GM12878 (cell line): ENCODE data around the gene ZGLP1. TPM values are rescaled to one million over a fixed set of nuclear protein-coding genes. Genes with fewer than 3 reads are reported as not detected.

Source experiments
- BCL3 ChIP-seq: IDR thresholded peaks from 2 replicates; pipeline ENCODE4 v1.6.1; 2011; ENCODE audit warnings: borderline replicate concordance, low read depth, mild to moderate bottlenecking, moderate library complexity, low read length; ENCODE audit not compliant: insufficient read depth, poor library complexity, severe bottlenecking
- CBFB ChIP-seq: IDR thresholded peaks from 2 replicates; pipeline ENCODE4 v1.6.1; 2016; ENCODE audit warnings: antibody characterized with exemption, low read depth
- CTCF ChIP-seq, 3 experiments: IDR thresholded peaks in 2 of 3; conservative IDR thresholded peaks in 1 of 3; 2 replicates each; pipeline ENCODE4 v1.5.1; 2011; ENCODE audit warnings: low read depth in 3 of 3, low read length in 3 of 3, mild to moderate bottlenecking in 3 of 3, control low read depth in 2 of 3, moderate library complexity in 2 of 3, inconsistent platforms in 1 of 3, mixed read lengths in 1 of 3; ENCODE audit not compliant: control insufficient read depth in 2 of 3, insufficient read depth in 1 of 3; ENCODE audit errors: extremely low read depth in 1 of 3
- EGR1 ChIP-seq, 2 experiments: IDR thresholded peaks; 1 replicate in 1 of 2; 2 replicates in 1 of 2; pipeline ENCODE4 v1.6.1; 2011 to 2012; ENCODE audit warnings: low read depth in 2 of 2, low read length in 2 of 2, borderline replicate concordance in 1 of 2, mild to moderate bottlenecking in 1 of 2, moderate library complexity in 1 of 2
- MXI1 ChIP-seq: fragments of 150-350 bp; IDR thresholded peaks from 2 replicates; pipeline ENCODE4 v1.6.1; 2011; ENCODE audit warnings: low read depth, mild to moderate bottlenecking, inconsistent platforms, low read length, improper control_type of control experiment
- NFYA ChIP-seq: IDR thresholded peaks from 2 replicates; pipeline ENCODE4 v1.6.1; 2011; ENCODE audit warnings: low read depth, mild to moderate bottlenecking, low read length, improper control_type of control experiment, borderline replicate concordance
- NR2C1 ChIP-seq: fragments of 450-650 bp; IDR thresholded peaks from 2 replicates; pipeline ENCODE4 v1.6.1; 2017; ENCODE audit warnings: antibody characterized with exemption, mild to moderate bottlenecking, moderate library complexity
- NR2C2 ChIP-seq: IDR thresholded peaks from 2 replicates; pipeline ENCODE4 v1.6.1; 2011; ENCODE audit warnings: borderline replicate concordance, low read depth; ENCODE audit not compliant: control insufficient read depth, insufficient read length
- NRF1 ChIP-seq: conservative IDR thresholded peaks from 2 replicates; pipeline ENCODE4 v1.6.1; 2011; ENCODE audit warnings: mild to moderate bottlenecking, low read depth, low read length, improper control_type of control experiment
- PAX5 ChIP-seq: IDR thresholded peaks from 2 replicates; pipeline ENCODE4 v1.6.1; 2011; ENCODE audit warnings: low read depth, low read length, borderline replicate concordance
- SKIL ChIP-seq: fragments of 450-650 bp; IDR thresholded peaks from 2 replicates; pipeline ENCODE4 v1.6.1; 2017; ENCODE audit warnings: mild to moderate bottlenecking, low read depth, inconsistent platforms; ENCODE audit not compliant: poor library complexity, severe bottlenecking
- SPI1 ChIP-seq: IDR thresholded peaks from 2 replicates; pipeline ENCODE4 v1.6.1; 2011; ENCODE audit warnings: low read depth, mild to moderate bottlenecking, low read length, moderate library complexity, borderline replicate concordance; ENCODE audit not compliant: insufficient read depth
- YBX1 ChIP-seq: fragments of 450-650 bp; IDR thresholded peaks from 2 replicates; pipeline ENCODE4 v1.6.1; 2016; ENCODE audit warnings: antibody characterized with exemption
- ZBTB4 ChIP-seq: fragments of 450-650 bp; formaldehyde crosslinking; IDR thresholded peaks from 2 replicates; pipeline ENCODE4 v1.4.0; 2022; ENCODE audit warnings: mild to moderate bottlenecking, moderate library complexity
- ZNF207 ChIP-seq: fragments of 450-650 bp; IDR thresholded peaks from 2 replicates; pipeline ENCODE4 v1.6.1; 2014; ENCODE audit warnings: antibody characterized with exemption, mild to moderate bottlenecking, borderline replicate concordance
- ZNF384 ChIP-seq: IDR thresholded peaks from 2 replicates; pipeline ENCODE4 v1.6.1; 2012; ENCODE audit warnings: low read depth, mild to moderate bottlenecking, low read length, improper control_type of control experiment, borderline replicate concordance
- ZNF622 ChIP-seq: fragments of 450-650 bp; IDR thresholded peaks from 2 replicates; pipeline ENCODE4 v1.6.1; 2017; ENCODE audit warnings: mild to moderate bottlenecking, inconsistent platforms
- polyA plus RNA-seq, 11 experiments: library from polyadenylated mRNA; depleted of rRNA in 4 of 11; unstranded in 6 of 11; stranded (reverse) in 5 of 11; fragments of >200 nt; fragmentation: Nextera tagmentation in 4 of 11; fragmentation: Illumina TruSeq in 1 of 11; extraction: Ambion mirVana in 4 of 11; extraction: Trizol in 1 of 11; gene quantifications; 1 replicate in 1 of 11; 2 replicates in 10 of 11; pipeline versions ENCODE4 v1.2.1 to v1.2.3, GENCODE V29; 2011 to 2016; ENCODE audit warnings: inconsistent platforms in 2 of 11, missing spikeins in 2 of 11, low read depth in 1 of 11
- total RNA-seq, 4 experiments: library from RNA; depleted of rRNA in 3 of 4; stranded (reverse); fragments of >200 nt in 3 of 4; fragmentation: Illumina TruSeq in 1 of 4; extraction: Trizol in 1 of 4; gene quantifications; 2 replicates each; pipeline versions ENCODE4 v1.2.1 to v1.2.3, GENCODE V29; 2013 to 2021
- TF ChIP-seq, protein P1 (sequence below): IDR thresholded peaks from 2 replicates; pipeline ENCODE4 v1.6.1; 2011; ENCODE audit warnings: low read depth, low read length, improper control_type of control experiment, borderline replicate concordance
- TF ChIP-seq, protein P2 (sequence below): IDR thresholded peaks from 2 replicates; pipeline ENCODE4 v1.6.1; 2012; ENCODE audit warnings: low read depth, low read length, improper control_type of control experiment

The ZGLP1 gene
- total and polyA plus RNA-seq, 10 of the 15 experiments (the other 5 are each of a cell fraction or from before 2014, with no cell fraction given): 0.29 to 5.6 (median 1.3) TPM

DNA sequence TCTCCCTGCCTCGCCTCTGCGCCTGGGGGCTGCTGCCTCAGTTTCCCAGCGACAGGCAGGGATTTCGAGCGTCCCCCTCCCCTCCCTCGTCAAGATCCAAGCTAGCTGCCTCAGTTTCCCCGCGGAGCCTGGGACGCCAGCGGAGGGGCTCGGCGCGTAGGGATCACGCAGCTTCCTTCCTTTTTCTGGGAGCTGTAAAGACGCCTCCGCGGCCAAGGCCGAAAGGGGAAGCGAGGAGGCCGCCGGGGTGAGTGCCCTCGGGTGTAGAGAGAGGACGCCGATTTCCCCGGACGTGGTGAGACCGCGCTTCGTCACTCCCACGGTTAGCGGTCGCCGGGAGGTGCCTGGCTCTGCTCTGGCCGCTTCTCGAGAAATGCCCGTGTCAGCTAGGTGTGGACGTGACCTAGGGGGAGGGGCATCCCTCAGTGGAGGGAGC, 39.4 kb downstream of the ZGLP1 start (continued):
- TF ChIP-seq CTCF (IDR thresholded peaks at IDR 0.05 in 2 of 3, conservative IDR thresholded peaks at IDR 0.05 in 1 of 3; ENCODE audit: control insufficient read depth in 2 of 3, extremely low read depth in 1 of 3, insufficient read depth in 1 of 3, low read depth in 3 of 3, low read length in 3 of 3) (no peak), SPI1 (peak; percentile 91), SKIL (peak; percentile 39), YBX1 (no peak), MXI1 (peak; percentile 41; the same call in 1 of the 2 replicates), CBFB (peak; percentile 80; the same call in 1 of the 2 replicates), NRF1 (no peak), NFYA (no peak), ZBTB4 (CRISPR knock-in tag) (no peak; the same call in 1 of the 2 replicates), BCL3 (no peak), EGR1 (IDR thresholded peaks at IDR 0.05; ENCODE audit: borderline replicate concordance in 1 of 2, low read depth in 2 of 2, low read length in 2 of 2) (peak in 1 of 2 experiments; percentile 75; a peak in 1 of 3 replicates), PAX5 (peak; percentile 75; the same call in 1 of the 2 replicates), NR2C1 (no peak), ZNF622 (no peak), ZNF207 (no peak; the same call in 1 of the 2 replicates), NR2C2 (no peak), ZNF384 (no peak)
- TF ChIP-seq, protein P1, sequence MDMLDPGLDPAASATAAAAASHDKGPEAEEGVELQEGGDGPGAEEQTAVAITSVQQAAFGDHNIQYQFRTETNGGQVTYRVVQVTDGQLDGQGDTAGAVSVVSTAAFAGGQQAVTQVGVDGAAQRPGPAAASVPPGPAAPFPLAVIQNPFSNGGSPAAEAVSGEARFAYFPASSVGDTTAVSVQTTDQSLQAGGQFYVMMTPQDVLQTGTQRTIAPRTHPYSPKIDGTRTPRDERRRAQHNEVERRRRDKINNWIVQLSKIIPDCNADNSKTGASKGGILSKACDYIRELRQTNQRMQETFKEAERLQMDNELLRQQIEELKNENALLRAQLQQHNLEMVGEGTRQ: no peak
- TF ChIP-seq, protein P2, sequence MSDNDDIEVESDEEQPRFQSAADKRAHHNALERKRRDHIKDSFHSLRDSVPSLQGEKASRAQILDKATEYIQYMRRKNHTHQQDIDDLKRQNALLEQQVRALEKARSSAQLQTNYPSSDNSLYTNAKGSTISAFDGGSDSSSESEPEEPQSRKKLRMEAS: no peak; the same call in 1 of the 2 replicates
